HCT116 (cell line): ENCODE measurements around the gene PLD1. TPM values are rescaled to one million over a fixed set of nuclear protein-coding genes. Genes with fewer than 3 reads are reported as not detected.

Experiments
- ATAC-seq: fragments of 200-7000 bp; cut with Tn5 transposase; 2 replicates; pipeline ENCODE4 v1.9.1; 2020; ENCODE audit warnings: mild to moderate bottlenecking, moderate library complexity
- BruUV-seq: library from RNA; stranded (reverse); fragments of 400-500 nt; replicated peaks from 2 replicates; lab custom pipeline; 2021; lab: Mats Ljungman, UMichigan
- CTCF ChIA-PET: fragments of 300-600 bp; sonication (Branson Sonifier 250); formaldehyde crosslinking; loops from one replicate; lab custom pipeline; 2021; ENCODE audit warnings: antibody characterized with exemption; lab: Charles Lee
- POLR2A ChIA-PET: fragments of 300-600, 350-600 bp; sonication (Branson Sonifier 250); formaldehyde crosslinking; loops from one replicate; lab custom pipeline; 2021; ENCODE audit warnings: antibody characterized with exemption; lab: Charles Lee
- RAD21 ChIA-PET, 2 experiments: fragments of 300-600 bp; sonication (Branson Sonifier 250); formaldehyde crosslinking; loops; one replicate each; lab custom pipeline; 2023; ENCODE audit warnings: low total read pairs in 2 of 2; ENCODE audit not compliant: uncharacterized antibody in 2 of 2, unreplicated experiment in 2 of 2, low non-redundant PET in 1 of 2; lab: Charles Lee
- DNase-seq: peaks from one replicate; pipeline ENCODE4 v3.0.0-alpha.2; 2010; ENCODE audit warnings: low read depth, low spot score
- H2AFZ ChIP-seq: fragments of 200-600 bp; shearing (Covaris generic), sonication (generic); 2 replicates; pipeline ENCODE4 v1.6.1; 2017; ENCODE audit warnings: low read depth, mixed run types, mixed read lengths, antibody characterized with exemption, low read length; ENCODE audit not compliant: poor library complexity, severe bottlenecking
- H3K27ac ChIP-seq: 2 replicates; pipeline ENCODE4 v1.5.1; 2012; ENCODE audit warnings: low read depth, low read length
- H3K27me3 ChIP-seq: fragments of 200-600 bp; sonication (generic); 2 replicates; pipeline ENCODE4 v1.6.1; 2016; ENCODE audit warnings: mixed run types, low read length, mixed read lengths; ENCODE audit not compliant: insufficient read depth
- H3K36me3 ChIP-seq, 2 experiments: fragments of 200-500 bp in 1 of 2; fragments of 200-600 bp in 1 of 2; sonication (Bioruptor generic) in 1 of 2; sonication (generic) in 1 of 2; 2 replicates each; pipeline versions ENCODE4 v1.5.1 to v1.6.1; 2014 to 2016; ENCODE audit warnings: low read length in 2 of 2, inconsistent platforms in 1 of 2, mixed read lengths in 1 of 2, mixed run types in 1 of 2; ENCODE audit not compliant: insufficient read depth in 2 of 2, control insufficient read depth in 1 of 2
- H3K4me1 ChIP-seq, 2 experiments: fragments of 200-600 bp in 1 of 2; sonication (generic) in 1 of 2; 2 replicates each; pipeline versions ENCODE4 v1.5.1 to v1.6.1; 2012 to 2017; ENCODE audit warnings: low read length in 2 of 2, inconsistent platforms in 1 of 2, mild to moderate bottlenecking in 1 of 2, mixed read lengths in 1 of 2, mixed run types in 1 of 2, moderate library complexity in 1 of 2; ENCODE audit not compliant: insufficient read depth in 2 of 2, control insufficient read depth in 1 of 2
- H3K4me2 ChIP-seq: fragments of 200-600 bp; sonication (generic); 2 replicates; pipeline ENCODE4 v1.6.1; 2017; ENCODE audit warnings: mixed run types, low read length, mixed read lengths
- H3K4me3 ChIP-seq, 2 experiments: fragments of 200-600 bp in 1 of 2; sonication (generic) in 1 of 2; replicated peaks in 1 of 2; 2 replicates each; pipeline ENCODE4 v1.5.1; 2011 to 2016; ENCODE audit warnings: low read length in 2 of 2, control low read depth in 1 of 2, low read depth in 1 of 2, mild to moderate bottlenecking in 1 of 2, mixed read lengths in 1 of 2, mixed run types in 1 of 2
- H3K79me2 ChIP-seq: fragments of 200-600 bp; sonication (generic); 2 replicates; pipeline ENCODE4 v1.6.1; 2017; ENCODE audit warnings: mild to moderate bottlenecking, mixed run types, low read length, moderate library complexity, mixed read lengths; ENCODE audit not compliant: insufficient read depth
- H3K9ac ChIP-seq: fragments of 200-600 bp; sonication (generic); 2 replicates; pipeline ENCODE4 v1.6.1; 2016; ENCODE audit warnings: low read length, mixed read lengths
- H3K9me2 ChIP-seq: fragments of 200-600 bp; sonication (generic), shearing (Covaris generic); 2 replicates; pipeline ENCODE4 v1.6.1; 2017; ENCODE audit warnings: mixed run types, mild to moderate bottlenecking, moderate library complexity; ENCODE audit not compliant: insufficient read depth
- H3K9me3 ChIP-seq, 2 experiments: fragments of 200-500 bp in 1 of 2; fragments of 200-600 bp in 1 of 2; sonication (Bioruptor generic) in 1 of 2; sonication (generic) in 1 of 2; 2 replicates each; pipeline ENCODE4 v1.6.1; 2014 to 2017; ENCODE audit warnings: low read length in 2 of 2, mixed read lengths in 2 of 2, inconsistent platforms in 1 of 2, low read depth in 1 of 2, mild to moderate bottlenecking in 1 of 2, mixed run types in 1 of 2, moderate library complexity in 1 of 2; ENCODE audit not compliant: control insufficient read depth in 1 of 2, insufficient read depth in 1 of 2
- H4K20me1 ChIP-seq: fragments of 200-600 bp; sonication (generic), shearing (Covaris generic); 2 replicates; pipeline ENCODE4 v1.6.1; 2017; ENCODE audit warnings: mixed run types, mild to moderate bottlenecking, moderate library complexity; ENCODE audit not compliant: insufficient read depth
- CBX3 ChIP-seq: IDR thresholded peaks from 2 replicates; pipeline ENCODE4 v1.6.1; 2012; ENCODE audit warnings: low read depth
- CEBPB ChIP-seq: IDR thresholded peaks from 2 replicates; pipeline ENCODE4 v1.6.1; 2012; ENCODE audit warnings: low read depth
- ELF1 ChIP-seq: IDR thresholded peaks from 2 replicates; pipeline ENCODE4 v1.6.1; 2012; ENCODE audit warnings: low read depth, borderline replicate concordance
- EZH2 ChIP-seq: fragments of 200-600 bp; sonication (generic); IDR thresholded peaks from 2 replicates; pipeline ENCODE4 v1.6.1; 2017; ENCODE audit warnings: antibody characterized with exemption, mixed run types
- EZH2phosphoT487 ChIP-seq: fragments of 200-600 bp; IDR thresholded peaks from 2 replicates; pipeline ENCODE4 v1.6.1; 2018; ENCODE audit warnings: antibody characterized with exemption, borderline replicate concordance
- FOSL1 ChIP-seq: IDR thresholded peaks from 2 replicates; pipeline ENCODE4 v1.6.1; 2012; ENCODE audit warnings: low read depth
- JUND ChIP-seq: IDR thresholded peaks from 2 replicates; pipeline ENCODE4 v1.6.1; 2012
- REST ChIP-seq: IDR thresholded peaks from 2 replicates; pipeline ENCODE4 v1.6.1; 2012; ENCODE audit warnings: low read depth
- SIN3A ChIP-seq: IDR thresholded peaks from 2 replicates; pipeline ENCODE4 v1.6.1; 2012; ENCODE audit warnings: low read depth
- SP1 ChIP-seq: IDR thresholded peaks from 2 replicates; pipeline ENCODE4 v1.6.1; 2012; ENCODE audit warnings: low read depth
- SRF ChIP-seq: IDR thresholded peaks from 2 replicates; pipeline ENCODE4 v1.6.1; 2012; ENCODE audit warnings: low read depth
- ZFX ChIP-seq: fragments of 450-650 bp; IDR thresholded peaks from 2 replicates; pipeline ENCODE4 v1.6.1; 2017
- ZNF274 ChIP-seq: fragments of 200-500 bp; sonication (Bioruptor generic); IDR thresholded peaks from 2 replicates; pipeline ENCODE4 v1.6.1; 2014; ENCODE audit warnings: mild to moderate bottlenecking, low read depth, low read length, inconsistent platforms
- intact Hi-C: fragments of 100-400 bp; cut with micrococcal nuclease; formaldehyde crosslinking; loops from 2 replicates; pipeline ENCODE4 v1.10.0; 2022
- total RNA-seq: library from RNA; stranded (reverse); gene quantifications from one replicate; pipeline ENCODE4 v1.2.1, GENCODE V29; 2021; ENCODE audit not compliant: unreplicated experiment
- TF ChIP-seq, protein P1 (sequence below): IDR thresholded peaks from 2 replicates; pipeline ENCODE4 v1.6.1; 2012
- TF ChIP-seq, protein P2 (sequence below): IDR thresholded peaks from 2 replicates; pipeline ENCODE4 v1.6.1; 2011; ENCODE audit warnings: mild to moderate bottlenecking, low read length, moderate library complexity; ENCODE audit not compliant: insufficient replicate concordance; ENCODE audit errors: extremely low read depth

PLD1 gene
- total RNA-seq, 1 experiment from 2014 or later = 8.4 TPM

- ATAC-seq (no peak), DNase-seq (no peak)
- Histone ChIP-seq H4K20me1 (no peaks in the 10 kb centered on the region), H3K79me2 (no peaks in the 10 kb centered on the region), H2AFZ (no peak overlapping the region), H3K36me3 (no peaks in the 10 kb centered on the region), H3K9me2 (no peaks in the 10 kb centered on the region), H3K9me3 (no peaks in the 10 kb centered on the region), H3K4me1 (0 out of 4 replicates have a peak, but pooled peaks cover 0 to 3% of the 10 kb centered on the region in 2 experiments), H3K4me2 (no peak overlapping the region), H3K4me3 (no peak overlapping the region), H3K27me3 (no peaks in the 10 kb centered on the region), H3K9ac (no peak overlapping the region), H3K27ac (no peak overlapping the region)
- POLR2A ChIA-PET = no interaction called here
- CTCF ChIA-PET = interaction anchor here (0.7 to 1.4 kb wide), 2 partner anchors 93 to 684 kb away, joined by 3 read pairs; no protein-coding TSS in a partner anchor
- TF ChIP-seq CBX3 (no peak), ELF1 (no peak), ZNF274 (no peak), JUND (no peak), EZH2 (no peak), FOSL1 (no peak), CEBPB (no peak), SIN3A (no peak)
- TF ChIP-seq, protein P1, sequence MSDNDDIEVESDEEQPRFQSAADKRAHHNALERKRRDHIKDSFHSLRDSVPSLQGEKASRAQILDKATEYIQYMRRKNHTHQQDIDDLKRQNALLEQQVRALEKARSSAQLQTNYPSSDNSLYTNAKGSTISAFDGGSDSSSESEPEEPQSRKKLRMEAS = no peak
- intact Hi-C loops = loop anchor here (10.0 kb wide), 2 partner anchors 592 to 732 kb away; no protein-coding TSS in a partner anchor
- no TSS peak for BruUV-seq
- RAD21 ChIA-PET = no interaction called here
These were observed 33.3 kb downstream of the PLD1 start for GRCh38 chr3:171776839-171777583.

DNA sequence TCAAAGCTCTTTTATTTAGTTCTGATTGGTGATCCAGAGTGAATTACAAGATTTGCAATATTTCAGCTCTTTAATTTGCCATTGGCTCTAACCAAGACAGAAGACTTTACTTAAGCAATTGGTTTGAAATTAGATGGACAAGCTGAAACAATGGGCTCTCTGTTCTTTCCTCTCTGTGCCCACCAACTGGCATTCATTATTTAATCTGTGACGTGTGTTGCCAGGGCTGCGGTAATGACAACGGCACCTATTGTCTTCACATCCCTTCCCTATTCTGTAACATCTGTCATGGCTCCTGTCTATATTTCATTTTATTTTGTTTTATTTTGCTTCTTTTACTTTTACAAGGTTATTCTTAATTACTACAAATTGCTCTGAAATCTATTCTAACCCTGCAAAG, 33.9 kb downstream of the PLD1 start:
- ChIA-PET POLR2A (no interaction called here), RAD21 (no interaction called here), CTCF (interaction anchor here (1.4 kb wide), 1 partner anchor 685 kb away, joined by 3 read pairs; no protein-coding TSS in a partner anchor)
- no peaks in the 10 kb centered on the region for H3K27me3 ChIP-seq
- H3K9me2 ChIP-seq = no peaks in the 10 kb centered on the region
- no peak overlapping the region for H3K27ac ChIP-seq
- H3K4me2 ChIP-seq = no peak overlapping the region
- H3K9me3 ChIP-seq = no peaks in the 10 kb centered on the region
- 0 out of 4 replicates have a peak, but pooled peaks cover 0 to 3% of the 10 kb centered on the region in 2 experiments for H3K4me1 ChIP-seq
- no peak overlapping the region for H3K9ac ChIP-seq
- no peak for ATAC-seq
- H3K36me3 ChIP-seq = no peaks in the 10 kb centered on the region
- no peak for DNase-seq
- TF ChIP-seq, protein P1 = no peak
- no peak for TF ChIP-seq EZH2
- TF ChIP-seq, protein P2, sequence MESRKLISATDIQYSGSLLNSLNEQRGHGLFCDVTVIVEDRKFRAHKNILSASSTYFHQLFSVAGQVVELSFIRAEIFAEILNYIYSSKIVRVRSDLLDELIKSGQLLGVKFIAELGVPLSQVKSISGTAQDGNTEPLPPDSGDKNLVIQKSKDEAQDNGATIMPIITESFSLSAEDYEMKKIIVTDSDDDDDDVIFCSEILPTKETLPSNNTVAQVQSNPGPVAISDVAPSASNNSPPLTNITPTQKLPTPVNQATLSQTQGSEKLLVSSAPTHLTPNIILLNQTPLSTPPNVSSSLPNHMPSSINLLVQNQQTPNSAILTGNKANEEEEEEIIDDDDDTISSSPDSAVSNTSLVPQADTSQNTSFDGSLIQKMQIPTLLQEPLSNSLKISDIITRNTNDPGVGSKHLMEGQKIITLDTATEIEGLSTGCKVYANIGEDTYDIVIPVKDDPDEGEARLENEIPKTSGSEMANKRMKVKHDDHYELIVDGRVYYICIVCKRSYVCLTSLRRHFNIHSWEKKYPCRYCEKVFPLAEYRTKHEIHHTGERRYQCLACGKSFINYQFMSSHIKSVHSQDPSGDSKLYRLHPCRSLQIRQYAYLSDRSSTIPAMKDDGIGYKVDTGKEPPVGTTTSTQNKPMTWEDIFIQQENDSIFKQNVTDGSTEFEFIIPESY = no peak
- TF ChIP-seq ZFX = no peak
- TF ChIP-seq SP1 = no peak
- no peak for TF ChIP-seq SRF
- TF ChIP-seq REST = no peak
- no peak for TF ChIP-seq EZH2phosphoT487
- intact Hi-C loops = loop anchor here (10.0 kb wide), 2 partner anchors 592 to 732 kb away; no protein-coding TSS in a partner anchor
- H3K79me2 ChIP-seq = no peaks in the 10 kb centered on the region
- H4K20me1 ChIP-seq = no peaks in the 10 kb centered on the region
- BruUV-seq = no TSS peak
- H2AFZ ChIP-seq = no peak overlapping the region
- H3K4me3 ChIP-seq = no peak overlapping the region
